Activated CD4-positive, alpha-beta T cell treated with anti-CD3 and anti-CD28 coated beads, Interleukin-2, amount 50 U/mL, for 4 hours (primary cell): ENCODE data around the gene HLA-F.

Source experiments
- DNase-seq, 2 experiments: peaks; one replicate each; pipeline ENCODE4 v3.0.0-alpha.2; 2020

Gene HLA-F

DNA sequence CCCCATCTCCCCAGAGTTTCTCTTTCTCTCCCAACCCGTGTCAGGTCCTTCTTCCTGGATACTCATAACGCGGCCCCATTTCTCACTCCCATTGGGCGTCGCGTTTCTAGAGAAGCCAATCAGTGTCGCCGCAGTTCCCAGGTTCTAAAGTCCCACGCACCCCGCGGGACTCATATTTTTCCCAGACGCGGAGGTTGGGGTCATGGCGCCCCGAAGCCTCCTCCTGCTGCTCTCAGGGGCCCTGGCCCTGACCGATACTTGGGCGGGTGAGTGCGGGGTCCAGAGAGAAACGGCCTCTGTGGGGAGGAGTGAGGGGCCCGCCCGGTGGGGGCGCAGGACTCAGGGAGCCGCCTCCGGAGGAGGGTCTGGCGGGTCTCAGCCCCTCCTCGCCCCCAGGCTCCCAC, at the start of gene HLA-F:
Gene HLA-F (plus strand): TSS at position 173 of the 404 bp plus-strand sequence. CDS start 30 bp downstream, at position 203.
- peak; percentile 79 to 80 for DNase-seq

DNA sequence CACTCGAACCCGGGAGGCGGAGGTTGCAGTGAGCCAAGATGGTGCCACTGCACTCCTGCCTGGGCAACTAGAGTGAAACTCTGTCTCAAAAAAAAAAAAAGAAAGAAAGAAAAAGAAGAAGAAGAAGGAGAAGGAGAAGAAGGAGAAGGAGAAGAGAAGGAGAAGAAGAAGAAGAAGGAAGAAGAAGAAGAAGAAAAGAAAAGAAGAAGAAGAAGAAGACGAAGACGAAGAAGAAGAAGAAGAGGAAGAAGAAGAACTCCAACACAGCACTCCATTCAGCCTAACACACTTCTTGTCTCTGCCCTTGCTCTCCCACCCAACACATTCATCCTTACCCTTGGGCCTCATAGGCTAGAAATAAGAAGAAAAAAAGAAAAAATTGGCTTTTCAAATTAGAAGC, 49.2 kb upstream of the HLA-F start:
- no peak for DNase-seq

DNA sequence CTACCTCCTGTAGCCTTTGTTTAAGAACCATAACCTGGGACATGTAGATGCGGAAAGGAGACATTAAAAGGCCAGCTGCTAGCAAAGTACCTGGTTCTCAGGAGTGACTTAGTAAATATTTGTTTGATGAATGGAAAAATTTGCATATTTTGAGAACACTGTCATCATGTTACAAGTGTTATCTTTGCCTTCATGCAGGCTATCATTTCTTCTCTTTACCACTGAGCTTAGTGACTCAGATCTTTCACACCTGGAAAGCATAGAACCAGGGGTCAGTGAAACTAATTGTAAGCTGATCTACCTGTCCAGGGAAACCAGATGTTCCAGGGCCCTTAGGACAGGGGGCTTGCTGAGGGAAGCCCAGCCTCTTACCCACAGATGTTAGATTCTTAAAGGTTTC, 47.7 kb upstream of the HLA-F start:
- no peak for DNase-seq

DNA sequence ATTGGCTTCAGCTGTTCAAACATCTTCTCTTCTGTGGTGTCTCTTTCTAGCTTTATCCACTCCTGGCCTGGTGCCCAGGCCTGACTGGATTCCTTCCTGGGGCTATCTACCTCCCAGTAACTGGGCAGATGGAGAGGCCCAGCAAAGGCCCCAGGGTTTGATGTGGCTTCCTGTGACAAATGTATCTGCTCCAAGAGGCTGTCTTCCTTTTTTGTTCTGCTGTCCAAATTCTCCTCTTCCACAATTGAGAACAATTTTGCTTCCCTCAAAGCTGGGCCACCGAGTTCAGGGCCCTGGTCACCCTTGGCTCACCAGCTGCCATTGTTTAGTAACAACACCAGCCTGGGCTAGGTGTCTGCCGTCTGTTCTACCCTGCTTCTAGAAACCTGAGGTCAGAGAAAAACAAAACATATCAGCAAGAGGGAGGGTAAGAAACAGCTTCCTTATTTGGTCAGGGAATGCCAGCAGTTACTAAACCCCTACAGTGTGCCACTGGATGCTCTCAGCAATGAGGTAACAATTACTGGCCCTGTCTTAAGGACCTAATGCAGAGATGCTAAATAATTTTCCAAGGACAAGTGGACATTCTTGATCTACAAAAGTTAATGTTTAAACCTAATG, 46.1 kb upstream of the HLA-F start:
- DNase-seq = no peak

GRCh38 chr6:29678114-29678513, 45.1 kb upstream of the HLA-F start:
- no peak for DNase-seq

- DNase-seq = no peak
These were observed 43.3 kb upstream of the HLA-F start for GRCh38 chr6:29679962-29680361.

- DNase-seq = no peak
These were observed 42.8 kb upstream of the HLA-F start for GRCh38 chr6:29680416-29680815.

DNA sequence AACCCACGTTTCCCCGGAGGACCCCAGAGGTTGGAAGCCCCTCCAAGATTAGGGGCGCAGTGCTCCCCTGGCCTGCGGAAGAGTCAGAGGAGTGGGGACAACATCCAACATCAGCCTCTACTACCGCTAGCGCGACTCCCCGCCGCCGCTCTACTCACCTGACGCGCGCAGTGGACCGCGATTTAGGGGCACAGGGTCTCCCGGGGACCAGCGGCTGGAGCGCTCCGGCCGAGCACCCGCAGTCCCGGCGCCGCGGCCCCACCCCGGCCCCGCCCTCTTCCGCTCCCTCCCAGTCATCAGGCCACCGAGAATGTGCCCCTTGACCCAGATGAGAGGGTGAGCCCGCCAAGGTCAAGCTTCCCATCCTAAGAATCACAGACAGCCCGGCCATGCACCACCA, 42.3 kb upstream of the HLA-F start, which contains the start of gene ZFP57:
Gene ZFP57 (minus strand): TSS at position 249 of the 400 bp plus-strand sequence. CDS start 4,149 bp downstream, outside the sequence.
- no peak for DNase-seq

- no peak for DNase-seq
These were observed 41.4 kb upstream of the HLA-F start for GRCh38 chr6:29681811-29682210.

GRCh38 chr6:29685718-29686326, 37.4 kb upstream of the HLA-F start:
- DNase-seq = no peak

DNA sequence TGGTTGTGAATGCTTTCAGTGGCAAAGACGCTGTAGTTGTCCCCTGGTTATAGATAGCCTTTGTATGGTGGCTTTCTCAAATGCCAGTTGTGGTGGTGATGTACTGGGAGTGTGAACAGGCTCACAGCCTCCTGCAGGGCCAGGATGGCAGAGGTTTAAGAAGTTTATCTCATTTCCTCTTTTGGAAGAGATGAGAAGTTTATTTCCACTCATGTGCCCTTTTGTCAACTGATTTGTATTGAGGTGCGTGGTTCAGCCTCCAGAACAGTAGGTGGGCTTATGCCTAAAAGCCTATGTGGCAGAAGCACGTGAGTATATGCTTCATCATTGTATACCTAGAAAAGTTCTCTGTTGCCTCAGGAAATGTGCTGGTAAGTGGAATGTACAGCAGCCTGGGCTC, 28.6 kb upstream of the HLA-F start:
- no peak for DNase-seq

DNA sequence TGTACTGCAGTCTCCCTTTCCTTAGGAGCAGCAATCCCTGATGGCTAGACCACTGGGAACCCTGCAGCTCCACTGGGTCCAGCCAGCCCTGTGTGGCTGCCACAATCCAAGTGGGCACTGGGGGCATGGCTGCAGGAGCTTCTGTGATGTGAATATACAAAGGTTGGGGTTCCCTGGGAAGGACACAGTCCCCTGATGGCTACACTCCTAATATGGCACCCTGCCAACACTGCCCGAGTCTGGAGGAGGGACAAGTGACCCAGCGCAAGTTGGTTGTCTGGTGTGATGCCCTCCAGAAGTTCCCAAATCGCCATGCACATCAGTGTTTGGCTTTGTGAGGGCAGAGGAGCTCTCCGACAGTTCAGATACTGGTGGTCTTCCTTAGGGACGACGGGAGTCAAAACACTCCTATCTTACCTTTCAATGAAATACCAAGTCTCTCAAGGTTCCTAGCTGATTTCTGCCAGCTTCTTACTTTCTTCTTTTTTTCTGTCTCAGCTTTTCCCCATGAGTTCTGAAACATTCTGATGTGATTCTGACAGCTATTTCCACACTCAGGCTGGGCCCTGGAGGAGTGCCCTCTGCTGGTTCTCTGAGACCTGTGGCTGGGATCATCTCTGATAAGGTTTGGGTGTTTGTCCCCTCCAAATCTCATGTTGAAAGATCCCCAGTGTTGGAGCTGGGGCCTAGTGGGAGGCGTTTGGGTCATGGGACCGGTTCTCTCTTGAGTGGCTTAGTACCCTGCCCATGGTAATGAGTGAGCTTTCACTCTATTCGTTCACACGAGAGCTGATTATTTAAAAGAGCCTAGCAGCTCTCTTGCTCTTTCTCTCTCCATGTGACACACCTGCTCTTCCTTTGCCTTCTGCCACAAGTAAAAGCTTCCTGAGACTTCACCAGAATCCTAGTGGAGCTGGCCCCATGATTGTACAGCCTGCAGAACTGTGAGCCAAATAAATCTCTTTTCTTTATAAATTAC, 26.8 kb upstream of the HLA-F start:
- no peak for DNase-seq

DNA sequence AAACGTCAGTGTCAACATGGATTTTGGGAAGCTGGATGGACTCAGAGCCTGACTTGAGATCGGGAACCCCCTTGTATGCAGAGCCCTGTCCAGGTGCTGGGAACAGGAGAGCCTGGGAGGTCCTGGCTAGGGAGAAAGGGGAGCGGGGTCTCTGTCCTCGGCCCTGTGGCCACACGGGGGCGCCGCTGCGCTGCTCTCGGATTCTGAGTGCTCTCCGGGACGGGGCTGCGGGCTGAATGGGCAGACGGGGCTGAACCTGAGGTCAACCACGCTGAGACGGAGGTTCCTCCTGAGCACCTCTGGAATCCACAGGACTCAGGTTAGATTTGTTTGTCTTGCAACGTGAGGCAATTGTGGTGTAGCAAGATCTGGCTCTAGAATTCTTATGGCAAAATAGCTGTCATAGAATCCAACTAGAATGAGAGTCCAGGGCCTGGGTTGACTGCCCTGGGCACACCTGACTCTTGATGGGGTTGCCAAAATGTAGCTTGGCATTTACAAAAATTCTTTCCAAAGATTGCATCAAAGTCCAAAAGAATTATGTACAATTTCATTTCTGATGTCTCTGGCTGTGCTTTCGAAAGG, 20.6 kb upstream of the HLA-F start:
- peak; percentile 75 to 79 for DNase-seq

- no peak for DNase-seq
These were observed 17.6 kb upstream of the HLA-F start for GRCh38 chr6:29705389-29706231.

DNA sequence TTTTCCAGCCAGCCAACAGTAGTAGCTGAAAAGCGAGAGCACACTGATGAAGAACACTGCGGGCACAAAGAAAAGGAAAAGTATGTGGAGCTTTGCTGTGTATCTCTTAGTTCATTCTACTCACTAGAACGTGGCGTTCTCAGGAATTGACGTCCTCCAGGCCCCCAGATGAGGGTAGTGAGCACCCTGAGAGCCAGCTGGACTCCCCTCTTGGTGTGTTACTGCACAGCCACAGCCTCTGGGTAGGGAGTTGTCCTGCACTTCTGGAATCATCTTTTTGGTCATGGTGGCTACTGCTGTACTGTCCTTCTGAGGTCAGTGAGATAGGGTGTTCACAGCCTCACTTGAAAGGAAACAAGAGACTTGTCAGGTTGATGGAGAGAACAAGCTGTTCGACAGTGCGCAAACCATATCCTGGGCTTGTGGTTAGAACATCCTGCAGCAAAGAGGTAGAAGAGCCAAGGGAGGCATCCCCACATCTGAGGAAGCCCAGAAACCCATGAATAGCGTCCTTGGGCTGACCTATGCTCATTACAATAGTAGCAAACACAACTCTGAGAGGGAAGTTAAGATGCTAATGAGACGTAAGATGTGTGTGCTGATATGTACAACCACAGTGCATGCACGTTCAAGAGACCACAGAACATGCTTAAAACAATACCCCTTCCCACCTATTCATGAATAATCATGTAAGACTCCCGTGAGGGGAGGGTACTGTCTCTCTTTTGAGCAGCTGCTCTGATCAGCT, 14.6 kb upstream of the HLA-F start:
- DNase-seq = no peak

GRCh38 chr6:29709188-29709587, 14.0 kb upstream of the HLA-F start:
- DNase-seq = no peak

DNA sequence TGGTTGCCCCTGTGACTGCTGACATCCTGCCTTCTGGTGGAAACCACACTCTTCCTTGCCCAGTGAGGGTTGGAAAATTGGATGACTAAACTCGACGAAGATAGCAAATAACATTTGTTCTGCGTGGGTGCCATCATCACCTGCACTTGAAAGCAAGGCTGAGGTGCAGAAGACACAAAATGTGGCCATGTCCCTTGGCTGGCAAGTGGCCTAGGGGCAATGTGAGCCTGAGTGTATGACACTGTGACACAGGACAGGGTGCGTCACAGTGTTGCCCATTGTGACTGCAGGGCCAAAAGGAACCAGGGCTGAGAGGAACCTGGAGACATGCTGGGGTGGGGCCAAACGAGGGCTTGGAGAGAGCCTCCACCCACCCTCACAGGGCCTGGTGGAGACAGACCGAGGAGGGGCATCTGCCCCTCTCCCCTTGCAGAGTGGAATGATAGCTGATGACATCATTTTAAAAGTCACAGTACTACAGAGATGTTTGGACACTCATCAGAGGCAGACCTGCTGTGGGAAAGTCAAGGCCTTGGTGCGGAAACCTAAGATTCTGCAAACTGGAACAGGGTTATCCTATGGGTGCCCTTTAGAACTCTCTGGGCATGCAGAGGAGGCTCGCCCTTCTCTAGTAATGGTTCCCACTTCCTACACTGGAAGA, 12.8 kb upstream of the HLA-F start:
- no peak for DNase-seq

DNA sequence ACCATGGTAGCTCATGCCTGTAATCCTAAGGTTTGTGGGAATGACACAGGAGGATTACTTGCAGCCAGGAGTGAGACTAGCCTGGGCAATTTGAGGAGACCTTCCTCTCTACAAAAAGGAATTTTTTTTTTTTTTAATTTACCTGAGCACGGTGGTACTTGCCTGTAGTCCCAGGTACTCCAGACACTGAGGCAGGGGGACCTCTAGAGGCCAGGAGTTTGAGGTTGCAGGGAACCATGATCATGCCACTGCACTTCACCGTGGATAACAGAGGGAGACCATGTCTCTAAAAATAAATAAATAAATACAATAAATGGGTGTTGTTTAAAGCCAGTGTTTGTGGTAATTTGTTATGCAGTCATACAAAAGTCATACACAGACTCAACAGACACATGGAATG, 2.4 kb upstream of the HLA-F start:
- no peak for DNase-seq

DNA sequence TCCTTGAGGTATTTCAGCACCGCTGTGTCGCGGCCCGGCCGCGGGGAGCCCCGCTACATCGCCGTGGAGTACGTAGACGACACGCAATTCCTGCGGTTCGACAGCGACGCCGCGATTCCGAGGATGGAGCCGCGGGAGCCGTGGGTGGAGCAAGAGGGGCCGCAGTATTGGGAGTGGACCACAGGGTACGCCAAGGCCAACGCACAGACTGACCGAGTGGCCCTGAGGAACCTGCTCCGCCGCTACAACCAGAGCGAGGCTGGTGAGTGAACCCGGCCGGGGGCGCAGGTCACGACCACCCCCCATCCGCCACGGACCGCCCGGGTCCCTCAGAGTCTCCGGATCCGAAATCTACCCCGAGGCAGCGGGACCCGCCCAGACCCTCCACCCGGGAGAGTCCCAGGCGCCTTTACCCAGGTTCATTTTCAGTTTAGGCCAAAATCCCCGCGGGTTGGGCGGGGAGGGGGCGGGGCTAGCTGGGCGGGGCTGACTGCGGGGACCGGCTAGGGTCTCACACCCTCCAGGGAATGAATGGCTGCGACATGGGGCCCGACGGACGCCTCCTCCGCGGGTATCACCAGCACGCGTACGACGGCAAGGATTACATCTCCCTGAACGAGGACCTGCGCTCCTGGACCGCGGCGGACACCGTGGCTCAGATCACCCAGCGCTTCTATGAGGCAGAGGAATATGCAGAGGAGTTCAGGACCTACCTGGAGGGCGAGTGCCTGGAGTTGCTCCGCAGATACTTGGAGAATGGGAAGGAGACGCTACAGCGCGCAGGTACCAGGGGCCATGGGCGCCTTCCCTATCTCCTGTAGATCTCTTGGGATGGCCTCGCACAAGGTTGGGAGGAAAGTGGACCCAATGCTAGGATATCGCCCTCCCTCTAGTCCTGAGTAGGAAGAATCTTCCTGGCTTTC, 693 bp downstream of the HLA-F start:
- DNase-seq = peak; percentile 80
